NB4 (cell line): ENCODE results near the gene ATXN7.

Experiments
- DNase-seq: peaks from one replicate; pipeline ENCODE4 v3.0.0; 2010; ENCODE audit warnings: low read depth
- H3K4me3 ChIP-seq: one replicate; pipeline ENCODE4 v1.5.1; 2011; ENCODE audit warnings: mild to moderate bottlenecking, low read depth, low read length, moderate library complexity
- CTCF ChIP-seq: IDR thresholded peaks from one replicate; pipeline ENCODE4 v1.5.1; 2012; ENCODE audit warnings: low read depth, low read length
- MYC ChIP-seq: IDR thresholded peaks from 2 replicates; pipeline ENCODE4 v1.6.1; 2011; ENCODE audit warnings: low read depth, low read length
- POLR2A ChIP-seq: IDR thresholded peaks from 2 replicates; pipeline ENCODE4 v1.6.1; 2011; ENCODE audit warnings: mild to moderate bottlenecking; ENCODE audit not compliant: insufficient read length; ENCODE audit errors: extremely low read depth
- TF ChIP-seq, protein P1 (sequence below): IDR thresholded peaks from 2 replicates; pipeline ENCODE4 v1.6.1; 2011; ENCODE audit warnings: low read depth, low read length

The ATXN7 gene

DNA sequence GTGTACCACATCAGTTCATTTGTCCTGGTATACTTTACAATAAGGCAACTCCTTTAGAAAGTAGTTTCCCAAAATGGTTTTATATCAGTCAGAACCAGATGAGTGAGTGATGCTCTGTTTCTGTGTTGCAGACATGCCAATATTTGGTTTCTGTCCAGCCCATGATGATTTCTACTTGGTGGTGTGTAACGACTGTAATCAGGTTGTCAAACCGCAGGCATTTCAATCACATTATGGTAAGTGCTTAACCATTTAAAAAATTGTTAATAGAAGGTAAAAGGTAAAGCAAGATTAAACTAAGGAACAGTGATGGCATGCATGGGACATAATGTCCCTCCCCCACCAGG, 88.6 kb downstream of the ATXN7 start:
- no peak overlapping the region for H3K4me3 ChIP-seq
- no peak for TF ChIP-seq CTCF
- no peak for TF ChIP-seq POLR2A
- TF ChIP-seq, protein P1, sequence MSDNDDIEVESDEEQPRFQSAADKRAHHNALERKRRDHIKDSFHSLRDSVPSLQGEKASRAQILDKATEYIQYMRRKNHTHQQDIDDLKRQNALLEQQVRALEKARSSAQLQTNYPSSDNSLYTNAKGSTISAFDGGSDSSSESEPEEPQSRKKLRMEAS = no peak
- no peak for TF ChIP-seq MYC
- DNase-seq = no peak

DNA sequence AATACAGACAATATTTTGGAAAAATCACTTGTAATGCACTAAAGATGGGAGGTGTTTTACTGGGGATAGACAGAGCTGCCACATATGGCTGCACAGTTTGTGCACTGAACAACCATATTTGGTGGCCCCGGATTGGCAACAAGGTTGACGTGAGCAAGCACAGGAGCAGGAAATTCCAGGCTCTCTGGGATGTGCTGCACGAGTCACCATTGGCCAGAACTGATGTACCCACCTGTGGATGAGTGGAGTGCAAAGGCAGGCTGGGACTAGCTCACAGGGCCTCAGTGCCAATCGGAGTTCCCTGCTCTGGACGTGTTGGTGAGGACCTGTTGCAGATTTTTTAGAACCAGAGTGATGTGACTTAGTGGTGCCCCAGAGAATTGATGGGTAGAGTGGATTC, 90.5 kb downstream of the ATXN7 start:
- no peak for DNase-seq
- TF ChIP-seq POLR2A = no peak
- no peak for TF ChIP-seq MYC
- no peak for TF ChIP-seq CTCF
- TF ChIP-seq, protein P1 = no peak

GRCh38 chr3:63955036-63955650, 91.5 kb downstream of the ATXN7 start:
- H3K4me3 ChIP-seq = no peak overlapping the region
- TF ChIP-seq MYC = no peak
- TF ChIP-seq, protein P1 = no peak
- no peak for TF ChIP-seq POLR2A
- TF ChIP-seq CTCF = no peak
- no peak for DNase-seq

More for the DNA sequence above, 90.5 kb downstream of the ATXN7 start:
- no peak overlapping the region for H3K4me3 ChIP-seq

GRCh38 chr3:63955830-63956545, 92.3 kb downstream of the ATXN7 start:
- no peak overlapping the region for H3K4me3 ChIP-seq
- TF ChIP-seq MYC = no peak
- no peak for TF ChIP-seq POLR2A
- TF ChIP-seq, protein P1 = no peak
- no peak for TF ChIP-seq CTCF
- no peak for DNase-seq

GRCh38 chr3:63959146-63959545, 95.5 kb downstream of the ATXN7 start:
- TF ChIP-seq MYC = no peak
- TF ChIP-seq, protein P1 = no peak
- no peak overlapping the region for H3K4me3 ChIP-seq
- DNase-seq = no peak

- TF ChIP-seq, protein P1 = peak; percentile 81
- TF ChIP-seq MYC = no peak
- peak; percentile 34 for DNase-seq
- no peak overlapping the region for H3K4me3 ChIP-seq
Measured at GRCh38 chr3:63960048-63960711, 96.5 kb downstream of the ATXN7 start.
